ENCODE data around the gene NEXN.

NEXN gene

DNA sequence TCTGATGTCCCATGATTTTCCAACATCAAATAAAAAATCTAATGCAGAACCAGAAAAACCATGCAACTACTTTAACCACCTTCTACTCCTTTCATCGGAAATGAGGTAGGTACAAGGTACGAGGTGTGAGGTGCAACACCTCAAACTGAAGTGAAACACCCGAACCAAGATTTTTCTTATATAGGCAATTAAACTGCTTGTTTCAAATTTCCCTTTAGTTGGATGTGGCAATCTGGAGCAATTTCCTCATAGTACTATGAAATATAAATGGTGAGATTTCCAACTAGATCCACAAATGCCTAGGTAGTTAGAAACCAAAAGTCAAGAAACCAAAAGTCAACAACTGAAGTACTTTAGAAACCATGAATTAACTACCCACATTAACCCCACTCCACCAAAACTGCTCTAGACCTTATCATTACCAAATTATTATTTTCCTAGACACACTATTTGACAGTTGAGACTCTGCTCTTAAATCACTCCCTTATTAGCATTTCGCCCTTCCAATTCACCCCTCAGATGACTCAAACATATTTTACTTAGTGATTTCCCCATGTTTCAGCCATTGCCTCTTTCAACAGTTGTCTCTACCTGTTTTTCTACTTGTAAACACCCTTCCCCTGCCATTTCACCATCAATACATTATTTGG is 52.6 kb downstream of the NEXN start:
- TF ChIP-seq, protein P1, sequence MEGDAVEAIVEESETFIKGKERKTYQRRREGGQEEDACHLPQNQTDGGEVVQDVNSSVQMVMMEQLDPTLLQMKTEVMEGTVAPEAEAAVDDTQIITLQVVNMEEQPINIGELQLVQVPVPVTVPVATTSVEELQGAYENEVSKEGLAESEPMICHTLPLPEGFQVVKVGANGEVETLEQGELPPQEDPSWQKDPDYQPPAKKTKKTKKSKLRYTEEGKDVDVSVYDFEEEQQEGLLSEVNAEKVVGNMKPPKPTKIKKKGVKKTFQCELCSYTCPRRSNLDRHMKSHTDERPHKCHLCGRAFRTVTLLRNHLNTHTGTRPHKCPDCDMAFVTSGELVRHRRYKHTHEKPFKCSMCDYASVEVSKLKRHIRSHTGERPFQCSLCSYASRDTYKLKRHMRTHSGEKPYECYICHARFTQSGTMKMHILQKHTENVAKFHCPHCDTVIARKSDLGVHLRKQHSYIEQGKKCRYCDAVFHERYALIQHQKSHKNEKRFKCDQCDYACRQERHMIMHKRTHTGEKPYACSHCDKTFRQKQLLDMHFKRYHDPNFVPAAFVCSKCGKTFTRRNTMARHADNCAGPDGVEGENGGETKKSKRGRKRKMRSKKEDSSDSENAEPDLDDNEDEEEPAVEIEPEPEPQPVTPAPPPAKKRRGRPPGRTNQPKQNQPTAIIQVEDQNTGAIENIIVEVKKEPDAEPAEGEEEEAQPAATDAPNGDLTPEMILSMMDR (IDR thresholded peaks at IDR 0.05; ENCODE audit: low read depth, low read length), result no peak
- no peak overlapping the region for H3K4me3 ChIP-seq (replicated peaks in 1 of 2; ENCODE audit: low read depth in 2 of 2, low read length in 2 of 2)
- DNase-seq (ENCODE audit: low read depth in 2 of 2), result peak in 1 of 2 donors; percentile 32

DNA sequence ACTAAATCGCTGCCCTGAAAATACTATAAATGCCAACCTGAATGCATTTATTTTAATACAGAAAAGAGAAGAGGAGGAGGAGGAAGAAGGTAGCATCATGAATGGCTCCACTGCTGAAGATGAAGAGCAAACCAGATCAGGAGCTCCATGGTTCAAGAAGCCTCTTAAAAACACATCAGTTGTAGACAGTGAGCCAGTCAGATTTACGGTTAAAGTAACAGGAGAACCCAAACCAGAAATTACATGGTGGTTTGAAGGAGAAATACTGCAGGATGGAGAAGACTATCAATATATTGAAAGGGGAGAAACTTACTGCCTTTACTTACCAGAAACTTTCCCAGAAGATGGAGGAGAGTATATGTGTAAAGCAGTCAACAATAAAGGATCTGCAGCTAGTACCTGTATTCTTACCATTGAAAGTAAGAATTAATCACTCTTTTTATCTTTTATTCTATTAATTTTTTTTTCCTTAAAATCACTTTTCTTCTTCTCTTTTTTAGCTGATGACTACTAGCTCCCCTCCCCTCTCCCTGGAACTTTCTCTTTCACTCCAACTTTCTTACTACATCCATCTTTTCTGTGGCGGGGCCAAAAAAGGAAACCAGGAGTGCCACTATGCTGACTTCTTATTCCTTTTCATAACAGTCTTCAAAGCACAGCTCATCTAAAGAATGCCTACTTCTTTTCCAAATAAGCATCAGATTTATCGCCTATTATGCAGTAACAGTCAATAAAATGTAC is 54.1 kb downstream of the NEXN start:
- TF ChIP-seq, protein P1 (IDR thresholded peaks at IDR 0.05; ENCODE audit: low read depth, low read length), result no peak
- no peak overlapping the region for H3K4me3 ChIP-seq (replicated peaks in 1 of 2; ENCODE audit: low read depth in 2 of 2, low read length in 2 of 2)
- no peak for DNase-seq (ENCODE audit: low read depth in 2 of 2)

DNA sequence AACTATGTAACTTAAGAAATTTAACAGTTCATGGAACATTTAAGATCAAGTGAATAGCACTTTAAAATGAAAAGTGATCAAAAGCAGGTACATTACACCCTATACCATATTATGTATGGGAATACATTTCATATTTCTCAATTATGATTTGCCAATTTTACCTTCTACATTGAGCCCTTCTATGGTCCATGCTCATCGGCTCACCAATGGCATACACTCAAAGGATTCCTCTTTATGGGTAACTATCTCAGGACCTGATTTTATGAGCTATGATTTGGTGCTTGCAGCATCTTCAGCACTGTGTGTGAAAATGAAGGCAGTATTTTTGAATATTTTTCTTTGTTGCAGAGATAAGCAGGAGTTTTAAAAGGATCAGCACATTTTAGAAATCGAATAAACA is 56.9 kb downstream of the NEXN start:
- TF ChIP-seq, protein P1 (IDR thresholded peaks at IDR 0.05; ENCODE audit: low read depth, low read length), result no peak
- no peak for DNase-seq (ENCODE audit: low read depth in 2 of 2)
- H3K4me3 ChIP-seq (replicated peaks in 1 of 2; ENCODE audit: low read depth in 2 of 2, low read length in 2 of 2), result no peak overlapping the region

DNA sequence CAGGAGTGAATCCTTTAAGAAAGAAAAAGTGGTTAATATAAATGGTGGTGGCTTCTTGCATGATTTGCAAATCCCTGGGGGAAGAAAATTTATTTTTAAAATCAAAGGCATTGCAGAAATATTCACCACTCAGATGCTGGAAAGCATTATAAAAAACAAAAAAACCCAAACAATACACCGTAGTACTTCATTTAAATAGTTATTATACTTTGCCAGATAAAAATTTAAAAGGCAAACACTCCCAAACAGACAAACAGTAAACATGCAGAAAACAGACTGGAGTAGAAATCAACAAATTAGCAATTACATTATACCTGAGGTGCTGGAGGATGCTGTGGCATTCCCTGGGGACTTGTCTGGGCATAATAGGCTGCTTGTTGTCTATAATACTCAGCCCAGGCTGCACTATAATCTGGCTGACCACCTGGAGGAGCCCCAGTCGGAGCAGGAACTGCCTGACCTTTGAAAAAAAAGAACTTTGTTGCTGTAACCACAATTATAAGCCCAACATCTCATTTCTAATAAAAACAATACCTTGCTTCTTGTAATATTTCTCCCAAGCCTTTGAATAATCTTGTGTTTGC is 60.5 kb downstream of the NEXN start:
- TF ChIP-seq, protein P1 (IDR thresholded peaks at IDR 0.05; ENCODE audit: low read depth, low read length), result peak; percentile 37
- peak; percentile 62 to 69 for DNase-seq (ENCODE audit: low read depth in 2 of 2)
- no peak overlapping the region for H3K4me3 ChIP-seq (replicated peaks in 1 of 2; ENCODE audit: low read depth in 2 of 2, low read length in 2 of 2)

DNA sequence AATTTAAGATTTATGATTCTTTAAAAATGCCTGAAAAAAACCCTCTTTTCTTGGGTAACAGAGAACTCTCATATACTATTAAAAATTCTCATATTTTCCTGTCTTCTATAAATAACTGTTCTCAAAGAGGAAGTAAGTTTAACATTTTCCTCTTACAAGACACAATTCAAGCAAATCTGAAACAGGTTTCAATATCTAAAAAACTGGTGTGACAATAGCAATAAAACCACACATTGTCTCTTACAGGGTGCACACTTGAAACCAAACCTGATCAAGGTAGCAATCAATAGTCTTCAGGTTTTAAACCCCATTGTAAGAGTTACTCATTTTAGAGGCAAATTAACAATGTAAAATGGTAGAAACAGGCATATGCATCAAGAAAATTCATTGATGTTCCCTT is 62.4 kb downstream of the NEXN start:
- DNase-seq (ENCODE audit: low read depth in 2 of 2), result no peak
- TF ChIP-seq, protein P1 (IDR thresholded peaks at IDR 0.05; ENCODE audit: low read depth, low read length), result no peak
- H3K4me3 ChIP-seq (replicated peaks in 1 of 2; ENCODE audit: low read depth in 2 of 2, low read length in 2 of 2), result no peak overlapping the region

DNA sequence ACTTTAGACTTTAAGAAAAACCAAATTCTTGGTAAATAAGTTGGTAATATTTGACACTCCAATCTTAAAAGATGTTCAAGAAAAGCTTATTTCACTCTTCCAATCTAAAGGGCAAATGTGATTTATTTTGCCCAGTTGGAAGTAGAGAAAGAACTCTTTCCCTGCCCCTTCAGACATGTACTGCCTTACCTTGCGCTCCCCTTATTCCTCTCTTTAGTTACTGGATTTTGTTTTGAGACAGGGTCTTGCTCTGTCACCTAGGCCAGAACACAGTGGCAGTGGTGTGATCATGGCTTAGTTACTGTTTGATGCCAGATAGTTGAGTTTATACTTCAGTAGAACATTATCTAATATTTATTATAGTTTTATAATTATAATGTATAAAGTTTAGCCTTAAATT is 62.9 kb downstream of the NEXN start:
- TF ChIP-seq, protein P1 (IDR thresholded peaks at IDR 0.05; ENCODE audit: low read depth, low read length), result no peak
- DNase-seq (ENCODE audit: low read depth in 2 of 2), result no peak
- H3K4me3 ChIP-seq (replicated peaks in 1 of 2; ENCODE audit: low read depth in 2 of 2, low read length in 2 of 2), result no peak overlapping the region
